Measurements from ENCODE around the gene IGFL3.

Gene IGFL3

GRCh38 chr19:46076951-46077814 is 47.3 kb downstream of the IGFL3 start:
- DNase-seq (ENCODE audit: low spot score), result peak; percentile 89

- no peak for DNase-seq (ENCODE audit: low spot score)
Observed at GRCh38 chr19:46076031-46076880, 48.2 kb downstream of the IGFL3 start.

- DNase-seq (ENCODE audit: low spot score), result no peak
Observed at GRCh38 chr19:46073268-46073922, 51.1 kb downstream of the IGFL3 start.
